HepG2 (cell line): ENCODE data around the gene SMARCB1. TPM values are rescaled to one million over a fixed set of nuclear protein-coding genes. Genes with fewer than 3 reads are reported as not detected.

Experiments used
- GATAD2A ChIP-seq: IDR thresholded peaks from 2 replicates; pipeline ENCODE4 v1.6.1; 2016
- HDAC1 ChIP-seq: sonication (generic); formaldehyde crosslinking; IDR thresholded peaks from 2 replicates; pipeline ENCODE4 v1.5.1; 2020; ENCODE audit warnings: mild to moderate bottlenecking, missing genetic modification reagents
- HES4 ChIP-seq: sonication (generic); formaldehyde crosslinking; IDR thresholded peaks from 2 replicates; pipeline ENCODE4 v1.9.0; 2021; ENCODE audit warnings: mild to moderate bottlenecking, missing genetic modification reagents, borderline replicate concordance
- HNRNPH1 ChIP-seq: fragments of 200-400 bp; formaldehyde crosslinking; optimal IDR thresholded peaks from 2 replicates; pipeline ENCODE3; 2017; ENCODE audit warnings: mild to moderate bottlenecking, low read depth, low read length
- MBD4 ChIP-seq: IDR thresholded peaks from 2 replicates; pipeline ENCODE4 v1.6.1; 2012; ENCODE audit warnings: low read length, inconsistent platforms, borderline replicate concordance
- MEIS2 ChIP-seq: sonication (generic); formaldehyde crosslinking; IDR thresholded peaks from 2 replicates; pipeline ENCODE4 v1.9.0; 2021; ENCODE audit warnings: mild to moderate bottlenecking, missing genetic modification reagents
- NFIB ChIP-seq: sonication (generic); formaldehyde crosslinking; IDR thresholded peaks from 2 replicates; pipeline ENCODE4 v1.9.0; 2021; ENCODE audit warnings: missing genetic modification reagents, mild to moderate bottlenecking, borderline replicate concordance
- PHF5A ChIP-seq: IDR thresholded peaks from one replicate; pipeline ENCODE4 v1.6.1; 2018; ENCODE audit warnings: low read depth, missing genetic modification reagents; ENCODE audit not compliant: unreplicated experiment
- POGZ ChIP-seq: sonication (generic); formaldehyde crosslinking; IDR thresholded peaks from 2 replicates; pipeline ENCODE4 v1.4.0; 2020; ENCODE audit warnings: mild to moderate bottlenecking, missing genetic modification reagents
- REPIN1 ChIP-seq: sonication (generic); formaldehyde crosslinking; IDR thresholded peaks from 2 replicates; pipeline ENCODE4 v1.8.0; 2022; ENCODE audit warnings: missing genetic modification reagents, low read depth, mild to moderate bottlenecking, borderline replicate concordance
- TCF7 ChIP-seq: sonication (generic); IDR thresholded peaks from 2 replicates; pipeline ENCODE4 v1.6.1; 2016; ENCODE audit warnings: antibody characterized with exemption, low read depth
- TRAFD1 ChIP-seq: sonication (generic); formaldehyde crosslinking; IDR thresholded peaks from 2 replicates; pipeline ENCODE4 v1.5.1; 2020; ENCODE audit warnings: missing genetic modification reagents, mild to moderate bottlenecking, borderline replicate concordance
- TSC22D2 ChIP-seq: sonication (generic); formaldehyde crosslinking; IDR thresholded peaks from 2 replicates; pipeline ENCODE4 v1.5.1; 2020; ENCODE audit warnings: missing genetic modification reagents, mild to moderate bottlenecking, borderline replicate concordance
- ZMAT3 ChIP-seq: sonication (generic); formaldehyde crosslinking; conservative IDR thresholded peaks from 2 replicates; pipeline ENCODE4 v1.7.0; 2021; ENCODE audit warnings: missing genetic modification reagents
- ZNF343 ChIP-seq: sonication (generic); formaldehyde crosslinking; IDR thresholded peaks from 2 replicates; pipeline ENCODE4 v1.4.0; 2020; ENCODE audit warnings: mild to moderate bottlenecking, missing genetic modification reagents
- ZNF670 ChIP-seq: sonication (generic); formaldehyde crosslinking; IDR thresholded peaks from 2 replicates; pipeline ENCODE4 v1.8.0; 2022; ENCODE audit warnings: mild to moderate bottlenecking, missing genetic modification reagents, borderline replicate concordance
- ZNF772 ChIP-seq: sonication (generic); formaldehyde crosslinking; IDR thresholded peaks from 2 replicates; pipeline ENCODE4 v1.5.0; 2020; ENCODE audit warnings: mild to moderate bottlenecking, missing genetic modification reagents
- polyA plus RNA-seq, 8 experiments: library from polyadenylated mRNA; depleted of rRNA in 3 of 8; stranded (reverse) in 7 of 8; unstranded in 1 of 8; fragments of >200 nt; fragmentation: Illumina TruSeq in 4 of 8; extraction: Trizol in 4 of 8; gene quantifications; 2 replicates each; pipeline versions ENCODE4 v1.2.1 to v1.2.3, GENCODE V29; 2011 to 2016; ENCODE audit warnings: low read depth in 4 of 8, missing spikeins in 1 of 8, mixed read lengths in 1 of 8; ENCODE audit not compliant: insufficient read depth in 1 of 8
- total RNA-seq, 5 experiments: library from RNA; depleted of rRNA; stranded (reverse); fragments of >200 nt; fragmentation: Illumina TruSeq; extraction: Trizol; gene quantifications; 2 replicates each; pipeline ENCODE4 v1.2.3, GENCODE V29; 2016; ENCODE audit warnings: low read depth in 1 of 5
- TF ChIP-seq, protein P1 (sequence below): sonication (generic); formaldehyde crosslinking; IDR thresholded peaks from 2 replicates; pipeline ENCODE4 v1.5.1; 2020; ENCODE audit warnings: mild to moderate bottlenecking, missing genetic modification reagents, moderate library complexity
- TF ChIP-seq, protein P2 (sequence below): sonication (generic); formaldehyde crosslinking; IDR thresholded peaks from 2 replicates; pipeline ENCODE4 v1.4.0; 2020; ENCODE audit warnings: missing genetic modification reagents; ENCODE audit errors: not compliant biosample characterization
- TF ChIP-seq, protein P3 (sequence below): sonication (generic); formaldehyde crosslinking; IDR thresholded peaks from 2 replicates; pipeline ENCODE4 v1.5.0; 2020; ENCODE audit warnings: missing genetic modification reagents

SMARCB1 gene
- total and polyA plus RNA-seq, 2 of the 13 experiments (the other 11 are each of a cell fraction or from before 2014, with no cell fraction given): 74.0 to 166 TPM

DNA sequence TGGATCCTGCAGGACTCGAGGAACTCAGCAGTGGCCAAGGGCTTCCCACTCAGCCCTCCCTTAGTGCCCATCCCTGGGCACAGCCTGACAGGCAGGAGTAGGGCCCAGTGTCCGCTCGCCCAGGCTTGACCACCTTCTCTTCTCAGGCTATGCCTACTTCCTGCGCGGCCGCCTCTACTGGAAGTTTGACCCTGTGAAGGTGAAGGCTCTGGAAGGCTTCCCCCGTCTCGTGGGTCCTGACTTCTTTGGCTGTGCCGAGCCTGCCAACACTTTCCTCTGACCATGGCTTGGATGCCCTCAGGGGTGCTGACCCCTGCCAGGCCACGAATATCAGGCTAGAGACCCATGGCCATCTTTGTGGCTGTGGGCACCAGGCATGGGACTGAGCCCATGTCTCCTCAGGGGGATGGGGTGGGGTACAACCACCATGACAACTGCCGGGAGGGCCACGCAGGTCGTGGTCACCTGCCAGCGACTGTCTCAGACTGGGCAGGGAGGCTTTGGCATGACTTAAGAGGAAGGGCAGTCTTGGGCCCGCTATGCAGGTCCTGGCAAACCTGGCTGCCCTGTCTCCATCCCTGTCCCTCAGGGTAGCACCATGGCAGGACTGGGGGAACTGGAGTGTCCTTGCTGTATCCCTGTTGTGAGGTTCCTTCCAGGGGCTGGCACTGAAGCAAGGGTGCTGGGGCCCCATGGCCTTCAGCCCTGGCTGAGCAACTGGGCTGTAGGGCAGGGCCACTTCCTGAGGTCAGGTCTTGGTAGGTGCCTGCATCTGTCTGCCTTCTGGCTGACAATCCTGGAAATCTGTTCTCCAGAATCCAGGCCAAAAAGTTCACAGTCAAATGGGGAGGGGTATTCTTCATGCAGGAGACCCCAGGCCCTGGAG lies 3.3 kb upstream of the SMARCB1 start (continued):
- TF ChIP-seq, protein P1, sequence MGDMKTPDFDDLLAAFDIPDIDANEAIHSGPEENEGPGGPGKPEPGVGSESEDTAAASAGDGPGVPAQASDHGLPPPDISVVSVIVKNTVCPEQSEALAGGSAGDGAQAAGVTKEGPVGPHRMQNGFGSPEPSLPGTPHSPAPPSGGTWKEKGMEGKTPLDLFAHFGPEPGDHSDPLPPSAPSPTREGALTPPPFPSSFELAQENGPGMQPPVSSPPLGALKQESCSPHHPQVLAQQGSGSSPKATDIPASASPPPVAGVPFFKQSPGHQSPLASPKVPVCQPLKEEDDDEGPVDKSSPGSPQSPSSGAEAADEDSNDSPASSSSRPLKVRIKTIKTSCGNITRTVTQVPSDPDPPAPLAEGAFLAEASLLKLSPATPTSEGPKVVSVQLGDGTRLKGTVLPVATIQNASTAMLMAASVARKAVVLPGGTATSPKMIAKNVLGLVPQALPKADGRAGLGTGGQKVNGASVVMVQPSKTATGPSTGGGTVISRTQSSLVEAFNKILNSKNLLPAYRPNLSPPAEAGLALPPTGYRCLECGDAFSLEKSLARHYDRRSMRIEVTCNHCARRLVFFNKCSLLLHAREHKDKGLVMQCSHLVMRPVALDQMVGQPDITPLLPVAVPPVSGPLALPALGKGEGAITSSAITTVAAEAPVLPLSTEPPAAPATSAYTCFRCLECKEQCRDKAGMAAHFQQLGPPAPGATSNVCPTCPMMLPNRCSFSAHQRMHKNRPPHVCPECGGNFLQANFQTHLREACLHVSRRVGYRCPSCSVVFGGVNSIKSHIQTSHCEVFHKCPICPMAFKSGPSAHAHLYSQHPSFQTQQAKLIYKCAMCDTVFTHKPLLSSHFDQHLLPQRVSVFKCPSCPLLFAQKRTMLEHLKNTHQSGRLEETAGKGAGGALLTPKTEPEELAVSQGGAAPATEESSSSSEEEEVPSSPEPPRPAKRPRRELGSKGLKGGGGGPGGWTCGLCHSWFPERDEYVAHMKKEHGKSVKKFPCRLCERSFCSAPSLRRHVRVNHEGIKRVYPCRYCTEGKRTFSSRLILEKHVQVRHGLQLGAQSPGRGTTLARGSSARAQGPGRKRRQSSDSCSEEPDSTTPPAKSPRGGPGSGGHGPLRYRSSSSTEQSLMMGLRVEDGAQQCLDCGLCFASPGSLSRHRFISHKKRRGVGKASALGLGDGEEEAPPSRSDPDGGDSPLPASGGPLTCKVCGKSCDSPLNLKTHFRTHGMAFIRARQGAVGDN (CRISPR knock-in tag): peak; percentile 75
- TF ChIP-seq, protein P2, sequence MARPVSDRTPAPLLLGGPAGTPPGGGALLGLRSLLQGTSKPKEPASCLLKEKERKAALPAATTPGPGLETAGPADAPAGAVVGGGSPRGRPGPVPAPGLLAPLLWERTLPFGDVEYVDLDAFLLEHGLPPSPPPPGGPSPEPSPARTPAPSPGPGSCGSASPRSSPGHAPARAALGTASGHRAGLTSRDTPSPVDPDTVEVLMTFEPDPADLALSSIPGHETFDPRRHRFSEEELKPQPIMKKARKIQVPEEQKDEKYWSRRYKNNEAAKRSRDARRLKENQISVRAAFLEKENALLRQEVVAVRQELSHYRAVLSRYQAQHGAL (CRISPR knock-in tag): no peak
- TF ChIP-seq TSC22D2 (CRISPR knock-in tag): 0 out of 2 replicates have a peak, but pooled peaks have one; percentile 5
- TF ChIP-seq ZNF772 (CRISPR knock-in tag): no peak
- no peak for TF ChIP-seq ZNF343 (CRISPR knock-in tag)
- TF ChIP-seq ZMAT3 (CRISPR knock-in tag): no peak
- no peak for TF ChIP-seq POGZ (CRISPR knock-in tag)
- TF ChIP-seq HDAC1 (CRISPR knock-in tag): peak; percentile 16; the same call in 1 of the 2 replicates
- no peak for TF ChIP-seq TCF7
- no peak for TF ChIP-seq HNRNPH1
- no peak for TF ChIP-seq TRAFD1 (CRISPR knock-in tag)
- 0 out of 2 replicates have a peak, but pooled peaks have one; percentile 5 for TF ChIP-seq GATAD2A
- no peak; the same call in 1 of the 2 replicates for TF ChIP-seq REPIN1 (CRISPR knock-in tag)
- TF ChIP-seq ZNF670 (CRISPR knock-in tag): 0 out of 2 replicates have a peak, but pooled peaks have one; percentile 30
- no peak for TF ChIP-seq HES4 (CRISPR knock-in tag)
- TF ChIP-seq PHF5A (CRISPR knock-in tag): no peak
- no peak for TF ChIP-seq NFIB (CRISPR knock-in tag)
- TF ChIP-seq, protein P3, sequence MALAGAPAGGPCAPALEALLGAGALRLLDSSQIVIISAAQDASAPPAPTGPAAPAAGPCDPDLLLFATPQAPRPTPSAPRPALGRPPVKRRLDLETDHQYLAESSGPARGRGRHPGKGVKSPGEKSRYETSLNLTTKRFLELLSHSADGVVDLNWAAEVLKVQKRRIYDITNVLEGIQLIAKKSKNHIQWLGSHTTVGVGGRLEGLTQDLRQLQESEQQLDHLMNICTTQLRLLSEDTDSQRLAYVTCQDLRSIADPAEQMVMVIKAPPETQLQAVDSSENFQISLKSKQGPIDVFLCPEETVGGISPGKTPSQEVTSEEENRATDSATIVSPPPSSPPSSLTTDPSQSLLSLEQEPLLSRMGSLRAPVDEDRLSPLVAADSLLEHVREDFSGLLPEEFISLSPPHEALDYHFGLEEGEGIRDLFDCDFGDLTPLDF: no peak
- TF ChIP-seq MEIS2: no peak
- TF ChIP-seq MBD4: no peak
